Osteoblast (primary cell): ENCODE measurements around the gene FMNL1. TPM values are rescaled to one million over a fixed set of nuclear protein-coding genes. Genes with fewer than 3 reads are reported as not detected.
A peak's percentile ranks its signal among the peaks of the same experiment; 100 is the strongest.

Source experiments
- DNase-seq: peaks from one replicate; pipeline ENCODE4 v3.0.0; 2011; ENCODE audit warnings: low spot score, mixed read lengths; ENCODE audit not compliant: insufficient read length; ENCODE audit errors: missing footprints
- H2AFZ ChIP-seq: 2 replicates; pipeline ENCODE4 v1.6.0; 2011; ENCODE audit warnings: mild to moderate bottlenecking, low read length
- H3K27ac ChIP-seq: 2 replicates; pipeline ENCODE4 v1.5.1; 2011; ENCODE audit warnings: mild to moderate bottlenecking, low read depth, low read length, moderate library complexity
- H3K27me3 ChIP-seq: 2 replicates; pipeline ENCODE4 v1.6.0; 2012; ENCODE audit warnings: mild to moderate bottlenecking, control low read depth, inconsistent platforms, low read length, moderate library complexity; ENCODE audit not compliant: insufficient read depth
- H3K36me3 ChIP-seq: 2 replicates; pipeline ENCODE4 v1.5.1; 2011; ENCODE audit warnings: mild to moderate bottlenecking, low read length, control low read depth, moderate library complexity; ENCODE audit not compliant: insufficient read depth
- H3K4me1 ChIP-seq: 2 replicates; pipeline ENCODE4 v1.5.1; 2011; ENCODE audit warnings: mild to moderate bottlenecking, low read length, control low read depth, moderate library complexity; ENCODE audit not compliant: insufficient read depth
- H3K4me2 ChIP-seq: 2 replicates; pipeline ENCODE4 v1.6.0; 2011; ENCODE audit warnings: mild to moderate bottlenecking, low read length; ENCODE audit not compliant: insufficient read depth
- H3K4me3 ChIP-seq: fragments of 200-600 bp; sonication (generic); 3 replicates; pipeline ENCODE4 v1.5.1; 2012; ENCODE audit warnings: mild to moderate bottlenecking, low read length, inconsistent platforms; ENCODE audit not compliant: insufficient read depth
- H3K79me2 ChIP-seq: 2 replicates; pipeline ENCODE4 v1.6.0; 2012; ENCODE audit warnings: mild to moderate bottlenecking, low read length, control low read depth, inconsistent platforms; ENCODE audit not compliant: insufficient read depth
- H3K9me3 ChIP-seq: 2 replicates; pipeline ENCODE4 v1.5.1; 2011; ENCODE audit warnings: low read depth, low read length, control low read depth
- H4K20me1 ChIP-seq: 2 replicates; pipeline ENCODE4 v1.6.0; 2012; ENCODE audit warnings: mild to moderate bottlenecking, low read length, control low read depth; ENCODE audit not compliant: insufficient read depth
- CTCF ChIP-seq: IDR thresholded peaks from 2 replicates; pipeline ENCODE4 v1.5.1; 2011; ENCODE audit warnings: mild to moderate bottlenecking, low read depth, low read length, moderate library complexity; ENCODE audit errors: extremely low read depth
- total RNA-seq: library from RNA; depleted of rRNA; stranded (reverse); fragments of >200 nt; gene quantifications from 2 replicates; pipeline ENCODE4 v1.2.3, GENCODE V29; 2012

The FMNL1 gene
- total RNA-seq, 1 donor: 3.6 TPM

- Histone ChIP-seq H3K4me2 (no peak overlapping the region), H3K79me2 (no peaks in the 10 kb centered on the region), H3K4me3 (no peak overlapping the region), H3K9me3 (no peaks in the 10 kb centered on the region), H3K27ac (no peak overlapping the region), H3K4me1 (peaks cover 10% of the 10 kb centered on the region), H4K20me1 (peaks cover 71% of the 10 kb centered on the region), H3K36me3 (peaks cover 77% of the 10 kb centered on the region), H2AFZ (no peak overlapping the region), H3K27me3 (no peaks in the 10 kb centered on the region)
- TF ChIP-seq CTCF: peak; percentile 52
- peak; percentile 83 for DNase-seq
These were observed 49.2 kb downstream of the FMNL1 start for GRCh38 chr17:45270828-45271418.

- no peak overlapping the region for H3K4me2 ChIP-seq
- H4K20me1 ChIP-seq: peaks cover 68% of the 10 kb centered on the region
- no peak overlapping the region for H2AFZ ChIP-seq
- peaks cover 77% of the 10 kb centered on the region for H3K36me3 ChIP-seq
- no peak overlapping the region for H3K4me3 ChIP-seq
- no peaks in the 10 kb centered on the region for H3K9me3 ChIP-seq
- DNase-seq: peak; percentile 58
- H3K79me2 ChIP-seq: no peaks in the 10 kb centered on the region
- H3K27me3 ChIP-seq: no peaks in the 10 kb centered on the region
- peaks cover 4% of the 10 kb centered on the region for H3K4me1 ChIP-seq
- H3K27ac ChIP-seq: no peak overlapping the region
- TF ChIP-seq CTCF: no peak
These were observed 49.9 kb downstream of the FMNL1 start for GRCh38 chr17:45271603-45272002.

- Histone ChIP-seq H3K79me2 (no peaks in the 10 kb centered on the region), H3K9me3 (no peaks in the 10 kb centered on the region), H3K4me2 (no peak overlapping the region), H3K4me3 (no peak overlapping the region), H3K4me1 (peaks cover 13% of the 10 kb centered on the region), H3K27me3 (no peaks in the 10 kb centered on the region), H4K20me1 (peaks cover 63% of the 10 kb centered on the region), H3K36me3 (peaks cover 70% of the 10 kb centered on the region), H3K27ac (no peak overlapping the region), H2AFZ (no peak overlapping the region)
- TF ChIP-seq CTCF: no peak
- no peak for DNase-seq
These were observed 51.9 kb downstream of the FMNL1 start for GRCh38 chr17:45273551-45273957.

- Histone ChIP-seq H3K36me3 (peaks cover 67% of the 10 kb centered on the region), H3K4me3 (no peak overlapping the region), H3K79me2 (no peaks in the 10 kb centered on the region), H3K27me3 (no peaks in the 10 kb centered on the region), H3K27ac (no peak overlapping the region), H3K4me2 (no peak overlapping the region), H3K9me3 (no peaks in the 10 kb centered on the region), H2AFZ (no peak overlapping the region), H4K20me1 (peaks cover 58% of the 10 kb centered on the region), H3K4me1 (peaks cover 13% of the 10 kb centered on the region)
- peak; percentile 41 for DNase-seq
- no peak for TF ChIP-seq CTCF
These were observed 52.3 kb downstream of the FMNL1 start for GRCh38 chr17:45274033-45274432.
